ENCODE data around the gene USPL1. TPM values are rescaled to one million over a fixed set of nuclear protein-coding genes. Genes with fewer than 3 reads are reported as not detected.
A peak's percentile ranks its signal among the peaks of the same experiment; 100 is the strongest.

Gene USPL1
- total RNA-seq, 1 experiment from 2014 or later, result 14.3 TPM

DNA sequence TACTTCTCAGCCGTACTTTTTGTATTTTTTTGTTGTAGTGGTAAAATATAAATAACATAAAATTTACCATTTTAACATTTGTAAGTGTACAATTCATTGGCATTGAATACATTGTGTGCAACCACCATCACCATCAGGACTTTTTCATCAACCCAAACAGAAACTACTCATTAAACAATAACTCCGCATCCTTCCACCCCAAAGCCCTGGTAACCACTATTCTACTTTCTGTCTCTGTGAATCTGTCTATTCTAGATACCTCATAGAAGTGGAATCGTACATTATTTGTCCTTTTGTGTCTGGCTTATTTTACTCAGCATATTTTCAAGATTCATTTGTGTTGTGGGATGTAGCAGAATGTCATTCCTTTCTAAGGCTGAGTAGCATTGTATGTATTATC, 38.5 kb downstream of the USPL1 start:
- no peak for DNase-seq (ENCODE audit: low spot score)
- TF ChIP-seq, protein P1, sequence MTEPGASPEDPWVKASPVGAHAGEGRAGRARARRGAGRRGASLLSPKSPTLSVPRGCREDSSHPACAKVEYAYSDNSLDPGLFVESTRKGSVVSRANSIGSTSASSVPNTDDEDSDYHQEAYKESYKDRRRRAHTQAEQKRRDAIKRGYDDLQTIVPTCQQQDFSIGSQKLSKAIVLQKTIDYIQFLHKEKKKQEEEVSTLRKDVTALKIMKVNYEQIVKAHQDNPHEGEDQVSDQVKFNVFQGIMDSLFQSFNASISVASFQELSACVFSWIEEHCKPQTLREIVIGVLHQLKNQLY (CRISPR knock-in tag; IDR thresholded peaks at IDR 0.05), result no peak
- TF ChIP-seq CREB1 (CRISPR knock-in tag; IDR thresholded peaks at IDR 0.05) (no peak), ZBTB21 (CRISPR knock-in tag; IDR thresholded peaks at IDR 0.05; ENCODE audit: borderline replicate concordance) (no peak), IRF2 (CRISPR knock-in tag; IDR thresholded peaks at IDR 0.05; ENCODE audit: borderline replicate concordance, low read depth) (no peak), FOXJ3 (CRISPR knock-in tag; IDR thresholded peaks at IDR 0.05; ENCODE audit: borderline replicate concordance) (no peak), NFE2L1 (CRISPR knock-in tag; IDR thresholded peaks at IDR 0.05) (no peak), TEAD1 (CRISPR knock-in tag; IDR thresholded peaks at IDR 0.05) (no peak), GTF2I (CRISPR knock-in tag; conservative IDR thresholded peaks at IDR 0.05) (no peak)
- TF ChIP-seq, protein P2, sequence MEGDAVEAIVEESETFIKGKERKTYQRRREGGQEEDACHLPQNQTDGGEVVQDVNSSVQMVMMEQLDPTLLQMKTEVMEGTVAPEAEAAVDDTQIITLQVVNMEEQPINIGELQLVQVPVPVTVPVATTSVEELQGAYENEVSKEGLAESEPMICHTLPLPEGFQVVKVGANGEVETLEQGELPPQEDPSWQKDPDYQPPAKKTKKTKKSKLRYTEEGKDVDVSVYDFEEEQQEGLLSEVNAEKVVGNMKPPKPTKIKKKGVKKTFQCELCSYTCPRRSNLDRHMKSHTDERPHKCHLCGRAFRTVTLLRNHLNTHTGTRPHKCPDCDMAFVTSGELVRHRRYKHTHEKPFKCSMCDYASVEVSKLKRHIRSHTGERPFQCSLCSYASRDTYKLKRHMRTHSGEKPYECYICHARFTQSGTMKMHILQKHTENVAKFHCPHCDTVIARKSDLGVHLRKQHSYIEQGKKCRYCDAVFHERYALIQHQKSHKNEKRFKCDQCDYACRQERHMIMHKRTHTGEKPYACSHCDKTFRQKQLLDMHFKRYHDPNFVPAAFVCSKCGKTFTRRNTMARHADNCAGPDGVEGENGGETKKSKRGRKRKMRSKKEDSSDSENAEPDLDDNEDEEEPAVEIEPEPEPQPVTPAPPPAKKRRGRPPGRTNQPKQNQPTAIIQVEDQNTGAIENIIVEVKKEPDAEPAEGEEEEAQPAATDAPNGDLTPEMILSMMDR (IDR thresholded peaks at IDR 0.05), result no peak
- TF ChIP-seq, protein P3, sequence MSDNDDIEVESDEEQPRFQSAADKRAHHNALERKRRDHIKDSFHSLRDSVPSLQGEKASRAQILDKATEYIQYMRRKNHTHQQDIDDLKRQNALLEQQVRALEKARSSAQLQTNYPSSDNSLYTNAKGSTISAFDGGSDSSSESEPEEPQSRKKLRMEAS (CRISPR knock-in tag; IDR thresholded peaks at IDR 0.05), result no peak
- TF ChIP-seq, protein P4, sequence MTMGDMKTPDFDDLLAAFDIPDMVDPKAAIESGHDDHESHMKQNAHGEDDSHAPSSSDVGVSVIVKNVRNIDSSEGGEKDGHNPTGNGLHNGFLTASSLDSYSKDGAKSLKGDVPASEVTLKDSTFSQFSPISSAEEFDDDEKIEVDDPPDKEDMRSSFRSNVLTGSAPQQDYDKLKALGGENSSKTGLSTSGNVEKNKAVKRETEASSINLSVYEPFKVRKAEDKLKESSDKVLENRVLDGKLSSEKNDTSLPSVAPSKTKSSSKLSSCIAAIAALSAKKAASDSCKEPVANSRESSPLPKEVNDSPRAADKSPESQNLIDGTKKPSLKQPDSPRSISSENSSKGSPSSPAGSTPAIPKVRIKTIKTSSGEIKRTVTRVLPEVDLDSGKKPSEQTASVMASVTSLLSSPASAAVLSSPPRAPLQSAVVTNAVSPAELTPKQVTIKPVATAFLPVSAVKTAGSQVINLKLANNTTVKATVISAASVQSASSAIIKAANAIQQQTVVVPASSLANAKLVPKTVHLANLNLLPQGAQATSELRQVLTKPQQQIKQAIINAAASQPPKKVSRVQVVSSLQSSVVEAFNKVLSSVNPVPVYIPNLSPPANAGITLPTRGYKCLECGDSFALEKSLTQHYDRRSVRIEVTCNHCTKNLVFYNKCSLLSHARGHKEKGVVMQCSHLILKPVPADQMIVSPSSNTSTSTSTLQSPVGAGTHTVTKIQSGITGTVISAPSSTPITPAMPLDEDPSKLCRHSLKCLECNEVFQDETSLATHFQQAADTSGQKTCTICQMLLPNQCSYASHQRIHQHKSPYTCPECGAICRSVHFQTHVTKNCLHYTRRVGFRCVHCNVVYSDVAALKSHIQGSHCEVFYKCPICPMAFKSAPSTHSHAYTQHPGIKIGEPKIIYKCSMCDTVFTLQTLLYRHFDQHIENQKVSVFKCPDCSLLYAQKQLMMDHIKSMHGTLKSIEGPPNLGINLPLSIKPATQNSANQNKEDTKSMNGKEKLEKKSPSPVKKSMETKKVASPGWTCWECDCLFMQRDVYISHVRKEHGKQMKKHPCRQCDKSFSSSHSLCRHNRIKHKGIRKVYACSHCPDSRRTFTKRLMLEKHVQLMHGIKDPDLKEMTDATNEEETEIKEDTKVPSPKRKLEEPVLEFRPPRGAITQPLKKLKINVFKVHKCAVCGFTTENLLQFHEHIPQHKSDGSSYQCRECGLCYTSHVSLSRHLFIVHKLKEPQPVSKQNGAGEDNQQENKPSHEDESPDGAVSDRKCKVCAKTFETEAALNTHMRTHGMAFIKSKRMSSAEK (CRISPR knock-in tag; IDR thresholded peaks at IDR 0.05; ENCODE audit: borderline replicate concordance), result no peak
- TF ChIP-seq, protein P5, sequence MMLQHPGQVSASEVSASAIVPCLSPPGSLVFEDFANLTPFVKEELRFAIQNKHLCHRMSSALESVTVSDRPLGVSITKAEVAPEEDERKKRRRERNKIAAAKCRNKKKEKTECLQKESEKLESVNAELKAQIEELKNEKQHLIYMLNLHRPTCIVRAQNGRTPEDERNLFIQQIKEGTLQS (CRISPR knock-in tag; conservative IDR thresholded peaks at IDR 0.05), result no peak
- ChIA-PET CTCF (no interaction called here), POLR2A (no interaction called here)
- no peaks in the 10 kb centered on the region for H3K27me3 Mint-ChIP-seq (ENCODE audit: low read depth)
- peaks cover 41% of the 10 kb centered on the region for H3K36me3 Mint-ChIP-seq
- H3K4me1 Mint-ChIP-seq, result peaks cover 11% of the 10 kb centered on the region
- H3K27ac Mint-ChIP-seq, result no peak overlapping the region
- no peak for ATAC-seq
- H3K9me3 Mint-ChIP-seq, result no peaks in the 10 kb centered on the region
- H3K4me3 Mint-ChIP-seq, result no peak overlapping the region

DNA sequence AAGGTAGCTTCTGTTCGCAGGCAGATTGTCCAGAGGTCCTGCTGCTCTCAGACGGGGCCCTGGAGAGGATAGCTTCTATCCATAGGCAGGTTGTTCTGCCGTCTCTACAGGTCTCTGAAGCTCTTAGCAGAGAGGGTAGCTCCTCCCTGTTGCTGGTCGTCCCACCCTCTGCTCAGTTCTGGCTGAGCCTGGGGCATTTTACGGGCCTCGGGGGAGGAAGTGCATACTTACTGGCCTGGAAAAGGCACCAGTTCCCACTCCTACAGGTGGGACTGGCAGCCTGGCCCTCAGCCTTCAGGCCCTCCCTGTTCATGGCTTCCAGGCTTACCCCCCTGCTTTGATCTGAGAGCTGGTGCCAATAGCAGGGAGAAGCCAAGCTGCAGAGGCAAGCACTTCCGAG, 42.3 kb downstream of the USPL1 start:
- no peak overlapping the region for H3K4me3 Mint-ChIP-seq
- peaks cover 11% of the 10 kb centered on the region for H3K4me1 Mint-ChIP-seq
- no peaks in the 10 kb centered on the region for H3K9me3 Mint-ChIP-seq
- ATAC-seq, result peak; percentile 97
- ChIA-PET POLR2A (no interaction called here), CTCF (interaction anchor here (0.7 to 1.2 kb wide), 3 partner anchors 204 to 352 kb away, joined by 3 read pairs; no protein-coding TSS in a partner anchor)
- TF ChIP-seq, protein P6, sequence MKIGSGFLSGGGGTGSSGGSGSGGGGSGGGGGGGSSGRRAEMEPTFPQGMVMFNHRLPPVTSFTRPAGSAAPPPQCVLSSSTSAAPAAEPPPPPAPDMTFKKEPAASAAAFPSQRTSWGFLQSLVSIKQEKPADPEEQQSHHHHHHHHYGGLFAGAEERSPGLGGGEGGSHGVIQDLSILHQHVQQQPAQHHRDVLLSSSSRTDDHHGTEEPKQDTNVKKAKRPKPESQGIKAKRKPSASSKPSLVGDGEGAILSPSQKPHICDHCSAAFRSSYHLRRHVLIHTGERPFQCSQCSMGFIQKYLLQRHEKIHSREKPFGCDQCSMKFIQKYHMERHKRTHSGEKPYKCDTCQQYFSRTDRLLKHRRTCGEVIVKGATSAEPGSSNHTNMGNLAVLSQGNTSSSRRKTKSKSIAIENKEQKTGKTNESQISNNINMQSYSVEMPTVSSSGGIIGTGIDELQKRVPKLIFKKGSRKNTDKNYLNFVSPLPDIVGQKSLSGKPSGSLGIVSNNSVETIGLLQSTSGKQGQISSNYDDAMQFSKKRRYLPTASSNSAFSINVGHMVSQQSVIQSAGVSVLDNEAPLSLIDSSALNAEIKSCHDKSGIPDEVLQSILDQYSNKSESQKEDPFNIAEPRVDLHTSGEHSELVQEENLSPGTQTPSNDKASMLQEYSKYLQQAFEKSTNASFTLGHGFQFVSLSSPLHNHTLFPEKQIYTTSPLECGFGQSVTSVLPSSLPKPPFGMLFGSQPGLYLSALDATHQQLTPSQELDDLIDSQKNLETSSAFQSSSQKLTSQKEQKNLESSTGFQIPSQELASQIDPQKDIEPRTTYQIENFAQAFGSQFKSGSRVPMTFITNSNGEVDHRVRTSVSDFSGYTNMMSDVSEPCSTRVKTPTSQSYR (CRISPR knock-in tag; IDR thresholded peaks at IDR 0.05), result no peak
- no peak for TF ChIP-seq EMX1 (CRISPR knock-in tag; IDR thresholded peaks at IDR 0.05)
- TF ChIP-seq, protein P7, sequence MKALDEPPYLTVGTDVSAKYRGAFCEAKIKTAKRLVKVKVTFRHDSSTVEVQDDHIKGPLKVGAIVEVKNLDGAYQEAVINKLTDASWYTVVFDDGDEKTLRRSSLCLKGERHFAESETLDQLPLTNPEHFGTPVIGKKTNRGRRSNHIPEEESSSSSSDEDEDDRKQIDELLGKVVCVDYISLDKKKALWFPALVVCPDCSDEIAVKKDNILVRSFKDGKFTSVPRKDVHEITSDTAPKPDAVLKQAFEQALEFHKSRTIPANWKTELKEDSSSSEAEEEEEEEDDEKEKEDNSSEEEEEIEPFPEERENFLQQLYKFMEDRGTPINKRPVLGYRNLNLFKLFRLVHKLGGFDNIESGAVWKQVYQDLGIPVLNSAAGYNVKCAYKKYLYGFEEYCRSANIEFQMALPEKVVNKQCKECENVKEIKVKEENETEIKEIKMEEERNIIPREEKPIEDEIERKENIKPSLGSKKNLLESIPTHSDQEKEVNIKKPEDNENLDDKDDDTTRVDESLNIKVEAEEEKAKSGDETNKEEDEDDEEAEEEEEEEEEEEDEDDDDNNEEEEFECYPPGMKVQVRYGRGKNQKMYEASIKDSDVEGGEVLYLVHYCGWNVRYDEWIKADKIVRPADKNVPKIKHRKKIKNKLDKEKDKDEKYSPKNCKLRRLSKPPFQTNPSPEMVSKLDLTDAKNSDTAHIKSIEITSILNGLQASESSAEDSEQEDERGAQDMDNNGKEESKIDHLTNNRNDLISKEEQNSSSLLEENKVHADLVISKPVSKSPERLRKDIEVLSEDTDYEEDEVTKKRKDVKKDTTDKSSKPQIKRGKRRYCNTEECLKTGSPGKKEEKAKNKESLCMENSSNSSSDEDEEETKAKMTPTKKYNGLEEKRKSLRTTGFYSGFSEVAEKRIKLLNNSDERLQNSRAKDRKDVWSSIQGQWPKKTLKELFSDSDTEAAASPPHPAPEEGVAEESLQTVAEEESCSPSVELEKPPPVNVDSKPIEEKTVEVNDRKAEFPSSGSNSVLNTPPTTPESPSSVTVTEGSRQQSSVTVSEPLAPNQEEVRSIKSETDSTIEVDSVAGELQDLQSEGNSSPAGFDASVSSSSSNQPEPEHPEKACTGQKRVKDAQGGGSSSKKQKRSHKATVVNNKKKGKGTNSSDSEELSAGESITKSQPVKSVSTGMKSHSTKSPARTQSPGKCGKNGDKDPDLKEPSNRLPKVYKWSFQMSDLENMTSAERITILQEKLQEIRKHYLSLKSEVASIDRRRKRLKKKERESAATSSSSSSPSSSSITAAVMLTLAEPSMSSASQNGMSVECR (CRISPR knock-in tag; IDR thresholded peaks at IDR 0.05; ENCODE audit: borderline replicate concordance), result no peak
- H3K36me3 Mint-ChIP-seq, result peaks cover 25% of the 10 kb centered on the region
- peak; percentile 52 for DNase-seq (ENCODE audit: low spot score)
- H3K27ac Mint-ChIP-seq, result peak overlapping the region; percentile 80; the same call in 1 of the 2 replicates
- H3K27me3 Mint-ChIP-seq (ENCODE audit: low read depth), result no peaks in the 10 kb centered on the region

All from WTC11 (cell line).